Colonic mucosa (tissue), 4 donors: ENCODE measurements around the gene DLX1. TPM values are rescaled to one million over a fixed set of nuclear protein-coding genes. Genes with fewer than 3 reads are reported as not detected.
"Not testable (repeated sequence)": the region's sequence is repeated elsewhere in the genome, so short reads cannot be mapped to it uniquely, and the experiment has no call there.

ENCODE experiments used
- DNase-seq: peaks from one replicate; pipeline ENCODE4 v3.0.0-alpha.2; 2020
- H3K27ac ChIP-seq: fragments of 200-600 bp; one replicate; pipeline ENCODE4 v1.8.0; 2021
- H3K27me3 ChIP-seq: fragments of 200-600 bp; one replicate; pipeline ENCODE4 v1.8.0; 2021
- H3K36me3 ChIP-seq: fragments of 200-600 bp; one replicate; pipeline ENCODE4 v1.8.0; 2021
- H3K4me1 ChIP-seq: fragments of 200-600 bp; one replicate; pipeline ENCODE4 v1.8.0; 2021; ENCODE audit warnings: mild to moderate bottlenecking
- H3K4me3 ChIP-seq: fragments of 200-600 bp; one replicate; pipeline ENCODE4 v1.8.0; 2021
- H3K9ac ChIP-seq, 2 donors: one replicate each; pipeline ENCODE4 v1.7.0; 2013; ENCODE audit warnings: control low read depth in 2 of 2, low read depth in 2 of 2, low read length in 2 of 2
- H3K9me3 ChIP-seq: fragments of 200-600 bp; one replicate; pipeline ENCODE4 v1.8.0; 2021
- CTCF ChIP-seq: fragments of 200-600 bp; IDR thresholded peaks from one replicate; pipeline ENCODE4 v1.8.0; 2022; ENCODE audit warnings: antibody characterized with exemption, mild to moderate bottlenecking
- intact Hi-C: fragments of 100-400 bp; cut with DNase I; formaldehyde crosslinking; loops from one replicate; pipeline ENCODE4 v1.14.1; 2022
- total RNA-seq, 2 donors: library from RNA; stranded (reverse); fragmentation: NEBNext Ultra II Directional in 1 of 2; extraction: Animal tissue kit (Norgen Biotek cat#: 25700) in 1 of 2; gene quantifications; one replicate each; pipeline ENCODE4 v1.2.1, GENCODE V29; 2021
- donor health status: healthy.
- donor health status: DM: no; HTN: no; CAD: no.
- donor health status: DM: no; HTN: no; CAD: no.

The DLX1 gene
- total RNA-seq, 2 donors from 2014 or later: 0.19 TPM; not detected in 1

DNA sequence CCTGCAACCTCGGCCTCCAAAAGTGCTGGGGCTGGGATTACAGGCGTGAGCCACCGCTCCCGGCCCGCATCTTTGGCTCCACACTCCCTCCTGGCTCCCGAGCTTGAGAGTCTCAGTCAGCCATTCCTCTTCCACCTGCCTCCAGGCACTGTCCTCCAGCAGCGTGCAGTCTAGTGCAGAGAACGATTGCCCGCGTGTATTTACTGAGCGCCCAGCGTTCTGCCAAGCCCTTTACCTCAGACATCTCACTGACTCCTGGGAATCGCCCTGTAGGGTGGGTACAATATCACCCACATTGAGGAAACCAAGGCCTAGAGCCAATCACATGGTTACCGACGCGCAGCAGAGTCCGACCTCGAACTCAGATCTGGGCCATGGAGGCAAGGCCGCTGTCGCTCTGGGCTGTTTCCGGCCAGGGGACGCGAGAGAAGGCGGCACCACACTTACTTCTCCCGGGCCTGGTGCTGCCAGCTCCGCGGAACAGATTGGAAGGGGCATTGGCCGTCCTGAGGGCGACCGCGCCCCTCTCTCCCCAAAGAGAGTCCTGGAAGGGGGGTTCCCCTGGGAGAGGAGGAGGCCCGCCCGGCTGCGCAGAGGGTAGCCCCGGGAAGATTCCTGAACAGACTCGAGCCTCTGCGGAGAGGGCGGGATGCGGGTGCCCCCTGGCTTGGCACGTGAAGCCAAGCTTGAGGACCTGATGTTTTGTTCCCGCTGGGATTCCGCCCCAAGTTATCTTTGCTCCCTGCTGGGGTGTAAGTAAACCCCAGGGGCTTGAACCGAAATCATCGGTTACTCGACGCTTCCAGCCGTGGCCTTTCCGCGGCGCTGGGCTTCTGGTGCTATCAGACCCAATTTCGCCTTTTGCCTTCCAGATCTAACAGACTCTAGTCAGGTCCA is 22.6 kb downstream of the DLX1 start:
- Histone ChIP-seq H3K36me3 (no peaks in the 10 kb centered on the region), H3K27me3 (peaks cover 52% of the 10 kb centered on the region), H3K27ac (no peak overlapping the region), H3K4me1 (peaks cover 3% of the 10 kb centered on the region), H3K9me3 (no peaks in the 10 kb centered on the region), H3K4me3 (no peak overlapping the region), H3K9ac (no peak overlapping the region)
- no peak for TF ChIP-seq CTCF
- intact Hi-C loops: loop anchor here (10.0 kb wide), 2 partner anchors 403 to 533 kb away; no protein-coding TSS in a partner anchor
- DNase-seq: no peak

GRCh38 chr2:172108587-172108930 is 23.3 kb downstream of the DLX1 start:
- Histone ChIP-seq H3K9ac (no peak overlapping the region), H3K27ac (no peak overlapping the region), H3K27me3 (peaks cover 46% of the 10 kb centered on the region), H3K9me3 (no peaks in the 10 kb centered on the region), H3K36me3 (no peaks in the 10 kb centered on the region), H3K4me3 (no peak overlapping the region), H3K4me1 (peaks cover 3% of the 10 kb centered on the region)
- no peak for TF ChIP-seq CTCF
- no peak for DNase-seq
- intact Hi-C loops: loop anchor here (10.0 kb wide), 2 partner anchors 404 to 534 kb away; no protein-coding TSS in a partner anchor

GRCh38 chr2:172109256-172109987 is 24.1 kb downstream of the DLX1 start:
- Histone ChIP-seq H3K4me3 (no peak overlapping the region), H3K27ac (no peak overlapping the region), H3K36me3 (no peaks in the 10 kb centered on the region), H3K9me3 (no peaks in the 10 kb centered on the region), H3K4me1 (peaks cover 3% of the 10 kb centered on the region), H3K27me3 (peaks cover 41% of the 10 kb centered on the region), H3K9ac (no peak overlapping the region)
- intact Hi-C loops: loop anchor here (10.0 kb wide), 2 partner anchors 405 to 535 kb away; no protein-coding TSS in a partner anchor
- DNase-seq: no peak
- no peak for TF ChIP-seq CTCF

DNA sequence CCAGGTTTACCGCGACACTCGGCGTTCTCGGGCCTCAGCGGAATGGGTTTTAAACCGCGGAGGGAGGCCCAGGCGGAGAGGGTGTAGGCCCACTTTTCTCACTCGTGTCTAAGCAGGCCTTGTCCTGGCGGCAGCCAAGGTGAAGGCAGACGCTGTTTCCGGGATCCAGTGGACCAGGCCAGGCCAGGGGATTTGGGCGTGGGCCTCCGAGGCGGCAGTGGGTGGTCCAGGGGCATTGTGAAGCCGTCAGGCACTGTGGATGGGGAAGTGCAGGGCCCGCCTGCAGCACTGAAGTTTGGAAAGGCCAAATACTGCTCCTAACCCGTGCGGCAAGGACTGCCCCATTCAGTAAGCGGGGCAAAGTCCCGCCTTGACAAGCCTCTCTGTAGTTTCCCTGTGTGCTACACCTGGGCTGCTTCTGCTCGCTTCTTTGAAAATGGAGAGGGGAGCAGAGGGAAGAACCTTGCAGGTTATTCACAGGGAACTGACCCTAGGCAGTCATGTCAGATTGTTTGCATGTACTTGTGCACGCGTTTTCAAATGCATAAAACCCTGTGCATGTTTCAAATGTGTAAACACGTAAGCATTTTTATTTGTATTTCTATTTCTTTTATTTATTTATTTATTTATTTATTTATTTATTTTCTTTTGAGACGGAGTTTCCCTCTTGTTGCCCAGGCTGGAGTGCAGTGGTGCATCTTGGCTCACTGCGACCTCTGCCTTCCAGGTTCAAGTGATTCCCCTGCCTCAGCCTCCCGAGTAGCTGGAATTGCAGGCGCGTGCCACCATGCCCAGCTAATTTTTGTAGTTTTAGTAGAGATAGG is 24.9 kb downstream of the DLX1 start:
- Histone ChIP-seq H3K9ac (no peak overlapping the region), H3K27ac (no peak overlapping the region), H3K27me3 (peaks cover 33% of the 10 kb centered on the region), H3K4me1 (peaks cover 3% of the 10 kb centered on the region), H3K9me3 (no peaks in the 10 kb centered on the region), H3K4me3 (no peak overlapping the region), H3K36me3 (no peaks in the 10 kb centered on the region)
- DNase-seq: no peak
- intact Hi-C loops: loop anchor here (10.0 kb wide), 2 partner anchors 405 to 535 kb away; no protein-coding TSS in a partner anchor
- no peak for TF ChIP-seq CTCF

- TF ChIP-seq CTCF: no peak
- no peak overlapping the region for H3K9ac ChIP-seq
- no peaks in the 10 kb centered on the region for H3K36me3 ChIP-seq
- intact Hi-C loops: no loop called here
- H3K27me3 ChIP-seq: no peaks in the 10 kb centered on the region
- no peak overlapping the region for H3K4me3 ChIP-seq
- H3K9me3 ChIP-seq: no peaks in the 10 kb centered on the region
- no peak overlapping the region for H3K27ac ChIP-seq
- DNase-seq: no peak
- H3K4me1 ChIP-seq: no peaks in the 10 kb centered on the region
These were observed 28.3 kb downstream of the DLX1 start for GRCh38 chr2:172113617-172114016.

- intact Hi-C loops: not testable (repeated sequence)
These were observed 28.9 kb downstream of the DLX1 start for GRCh38 chr2:172114176-172114575.

More at GRCh38 chr2:172114176-172114575, 28.9 kb downstream of the DLX1 start:
- not testable (repeated sequence) for H3K9ac ChIP-seq, H3K36me3 ChIP-seq, H3K27ac ChIP-seq, H3K4me3 ChIP-seq, DNase-seq, H3K27me3 ChIP-seq, H3K9me3 ChIP-seq, H3K4me1 ChIP-seq
